HepG2 (cell line): Measurements from ENCODE around the gene GPR42. TPM values are rescaled to one million over a fixed set of nuclear protein-coding genes. Genes with fewer than 3 reads are reported as not detected.

Source experiments
- ATAC-seq: fragments of 200-7000 bp; cut with Tn5 transposase; 3 replicates; pipeline ENCODE4 v1.9.1; 2020; ENCODE audit warnings: mild to moderate bottlenecking, moderate library complexity
- BruUV-seq: library from RNA; stranded (reverse); fragments of 400-500 nt; replicated peaks from 2 replicates; lab custom pipeline; 2021; lab: Mats Ljungman, UMichigan
- CTCF ChIA-PET: fragments of 300-600 bp; formaldehyde crosslinking; extraction: SDS; loops from one replicate; lab custom pipeline; 2021; ENCODE audit warnings: low total read pairs, inconsistent platforms, low intra/inter-chr PET ratio; lab: Yijun Ruan, JAX
- POLR2A ChIA-PET: fragments of 350-600 bp; sonication (Branson Sonifier 250); formaldehyde crosslinking; loops from one replicate; lab custom pipeline; 2020; ENCODE audit warnings: antibody characterized with exemption, inconsistent platforms; lab: Yijun Ruan, JAX
- DNase-seq: peaks from one replicate; pipeline ENCODE4 v3.0.0-alpha.2; 2015; ENCODE audit warnings: low spot score
- FAIRE-seq: peaks from 3 replicates; lab custom pipeline; 2011; peaks lifted over from hg19 to GRCh38; lab: Jason Lieb, UNC
- H2AFZ ChIP-seq: one replicate; pipeline ENCODE4 v1.6.1; 2011; ENCODE audit warnings: low read length, inconsistent platforms
- H3K27ac ChIP-seq: fragments of 300-600 bp; 3 replicates; pipeline ENCODE4 v1.8.0; 2011; ENCODE audit warnings: mixed run types, mild to moderate bottlenecking, mixed read lengths, low read length, inconsistent platforms; ENCODE audit not compliant: insufficient read depth; ENCODE audit errors: extremely low read length
- H3K27me3 ChIP-seq, 2 experiments: fragments of 200-600 bp in 1 of 2; 2 replicates in 1 of 2; 3 replicates in 1 of 2; pipeline versions ENCODE4 v1.6.0 to v1.8.0; 2011; ENCODE audit warnings: low read length in 2 of 2, mild to moderate bottlenecking in 2 of 2, moderate library complexity in 2 of 2, inconsistent platforms in 1 of 2; ENCODE audit not compliant: insufficient read depth in 2 of 2, control insufficient read depth in 1 of 2
- H3K36me3 ChIP-seq, 2 experiments: fragments of 200-600 bp in 1 of 2; replicated peaks in 1 of 2; 2 replicates in 1 of 2; 3 replicates in 1 of 2; pipeline versions ENCODE4 v1.5.1 to v1.8.0; 2011; ENCODE audit warnings: low read length in 2 of 2, inconsistent platforms in 1 of 2; ENCODE audit not compliant: insufficient read depth in 2 of 2, control insufficient read depth in 1 of 2
- H3K4me1 ChIP-seq: 2 replicates; pipeline ENCODE4 v1.5.1; 2012; ENCODE audit warnings: low read length, inconsistent platforms; ENCODE audit not compliant: insufficient read depth
- H3K4me2 ChIP-seq: 2 replicates; pipeline ENCODE4 v1.6.0; 2011; ENCODE audit warnings: low read depth, low read length, inconsistent platforms
- H3K4me3 ChIP-seq, 3 experiments: fragments of 200-600 bp in 1 of 3; sonication (generic), shearing (Covaris generic) in 1 of 3; replicated peaks in 1 of 3; 2 replicates each; pipeline ENCODE4 v1.5.1; 2011 to 2016; ENCODE audit warnings: low read length in 3 of 3, inconsistent platforms in 2 of 3, low read depth in 2 of 3, mild to moderate bottlenecking in 2 of 3, control low read depth in 1 of 3, mixed read lengths in 1 of 3; ENCODE audit not compliant: insufficient read depth in 1 of 3
- H3K79me2 ChIP-seq: one replicate; pipeline ENCODE4 v1.6.1; 2011; ENCODE audit warnings: low read length, inconsistent platforms; ENCODE audit not compliant: insufficient read depth
- H3K9ac ChIP-seq: 2 replicates; pipeline ENCODE4 v1.6.0; 2011; ENCODE audit warnings: mild to moderate bottlenecking, low read depth, low read length, inconsistent platforms; ENCODE audit not compliant: insufficient read depth
- H3K9me3 ChIP-seq: 2 replicates; pipeline ENCODE4 v1.5.1; 2012; ENCODE audit warnings: mild to moderate bottlenecking, low read length
- H4K20me1 ChIP-seq: 2 replicates; pipeline ENCODE4 v1.6.0; 2011; ENCODE audit warnings: inconsistent platforms, mild to moderate bottlenecking, low read length, moderate library complexity; ENCODE audit not compliant: insufficient read depth
- HDAC2 ChIP-seq: sonication (generic); formaldehyde crosslinking; IDR thresholded peaks from 2 replicates; pipeline ENCODE4 v1.4.0; 2020; ENCODE audit warnings: missing genetic modification reagents
- KMT2B ChIP-seq: IDR thresholded peaks from 2 replicates; pipeline ENCODE4 v1.6.1; 2016; ENCODE audit warnings: missing genetic modification reagents, missing compliant biosample characterization
- NONO ChIP-seq, 2 experiments: fragments of 450-650 bp in 1 of 2; sonication (generic) in 1 of 2; formaldehyde crosslinking in 1 of 2; IDR thresholded peaks in 1 of 2; conservative IDR thresholded peaks in 1 of 2; 2 replicates each; pipeline versions ENCODE4 v1.6.1 to v1.8.0; 2017 to 2022; ENCODE audit warnings: mild to moderate bottlenecking in 1 of 2, missing genetic modification reagents in 1 of 2, moderate library complexity in 1 of 2
- ZBTB20 ChIP-seq: sonication (generic); formaldehyde crosslinking; IDR thresholded peaks from 2 replicates; pipeline ENCODE4 v1.8.1; 2023; ENCODE audit warnings: missing genetic modification reagents, low read depth, mild to moderate bottlenecking, borderline replicate concordance
- ZFP36 ChIP-seq: fragments of 150-350 bp; IDR thresholded peaks from 2 replicates; pipeline ENCODE4 v1.6.1; 2018; ENCODE audit warnings: borderline replicate concordance, low read length, low read depth; ENCODE audit not compliant: partially characterized antibody
- ZNF337 ChIP-seq: sonication (generic); formaldehyde crosslinking; IDR thresholded peaks from 2 replicates; pipeline ENCODE4 v1.5.1; 2020; ENCODE audit warnings: missing genetic modification reagents, low read depth, mild to moderate bottlenecking, borderline replicate concordance
- WGBS: methylation state at CpG from one replicate; pipeline ENCODE4 v1.1.6; 2017; ENCODE audit warnings: low lambda C conversion rate; 5-methylcytosine and 5-hydroxymethylcytosine counted together
- in situ Hi-C: cut with HindIII; loops from 2 replicates; pipeline ENCODE4 v1.10.0; 2017; ENCODE audit warnings: low pct_unique_long_range_greater_than_20kb; ENCODE audit not compliant: extremely low pct_ligation_motif_present
- intact Hi-C: fragments of 100-400 bp; cut with micrococcal nuclease; formaldehyde crosslinking; loops from one replicate; pipeline ENCODE4 v1.10.0; 2022; ENCODE audit not compliant: unreplicated experiment
- polyA plus RNA-seq, 8 experiments: library from polyadenylated mRNA; depleted of rRNA in 3 of 8; stranded (reverse) in 7 of 8; unstranded in 1 of 8; fragments of >200 nt; fragmentation: Illumina TruSeq in 4 of 8; extraction: Trizol in 4 of 8; gene quantifications; 2 replicates each; pipeline versions ENCODE4 v1.2.1 to v1.2.3, GENCODE V29; 2011 to 2016; ENCODE audit warnings: low read depth in 4 of 8, missing spikeins in 1 of 8, mixed read lengths in 1 of 8; ENCODE audit not compliant: insufficient read depth in 1 of 8
- total RNA-seq, 5 experiments: library from RNA; depleted of rRNA; stranded (reverse); fragments of >200 nt; fragmentation: Illumina TruSeq; extraction: Trizol; gene quantifications; 2 replicates each; pipeline ENCODE4 v1.2.3, GENCODE V29; 2016; ENCODE audit warnings: low read depth in 1 of 5
- TF ChIP-seq, protein P1 (sequence below): IDR thresholded peaks from 2 replicates; pipeline ENCODE4 v1.6.1; 2016; ENCODE audit warnings: mild to moderate bottlenecking, missing biosample characterization, missing genetic modification reagents
- TF ChIP-seq, protein P2 (sequence below): sonication (generic); formaldehyde crosslinking; conservative IDR thresholded peaks from 2 replicates; pipeline ENCODE4 v1.5.0; 2020; ENCODE audit warnings: missing genetic modification reagents

The GPR42 gene
- total and polyA plus RNA-seq, 2 of the 13 experiments (the other 11 are each of a cell fraction or from before 2014, with no cell fraction given) = not detected

DNA sequence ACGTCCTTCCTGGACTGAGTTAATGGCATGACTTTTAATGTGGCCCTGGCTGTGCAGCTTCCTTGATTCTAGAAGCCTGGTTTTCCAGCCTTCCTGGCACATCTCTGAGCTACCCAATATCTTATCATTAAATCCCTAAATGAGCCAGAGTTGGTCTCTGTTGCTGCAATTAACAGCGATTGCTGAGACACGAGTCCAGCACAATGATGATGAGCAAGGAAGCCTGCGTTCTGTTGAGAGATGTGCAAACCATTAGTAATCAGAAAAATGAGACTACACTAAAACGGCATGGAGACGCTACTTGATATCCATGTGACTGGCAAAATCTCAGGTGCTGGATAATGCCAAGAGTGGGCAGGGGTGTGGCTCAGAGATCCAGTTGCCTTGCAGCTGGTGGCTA, 26.2 kb downstream of the GPR42 start:
- no peaks in the 10 kb centered on the region for H3K9me3 ChIP-seq
- ChIA-PET POLR2A (no interaction called here), CTCF (no interaction called here)
- H3K36me3 ChIP-seq = no peaks in the 10 kb centered on the region
- TF ChIP-seq ZBTB20 (no peak), NONO (IDR thresholded peaks at IDR 0.05) (no peak), NONO (CRISPR knock-in tag; conservative IDR thresholded peaks at IDR 0.05) (no peak), KMT2B (CRISPR knock-in tag) (no peak), ZNF337 (no peak), HDAC2 (CRISPR knock-in tag) (no peak), ZFP36 (no peak)
- TF ChIP-seq, protein P1, sequence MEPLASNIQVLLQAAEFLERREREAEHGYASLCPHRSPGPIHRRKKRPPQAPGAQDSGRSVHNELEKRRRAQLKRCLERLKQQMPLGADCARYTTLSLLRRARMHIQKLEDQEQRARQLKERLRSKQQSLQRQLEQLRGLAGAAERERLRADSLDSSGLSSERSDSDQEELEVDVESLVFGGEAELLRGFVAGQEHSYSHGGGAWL (CRISPR knock-in tag) = no peak
- TF ChIP-seq, protein P2, sequence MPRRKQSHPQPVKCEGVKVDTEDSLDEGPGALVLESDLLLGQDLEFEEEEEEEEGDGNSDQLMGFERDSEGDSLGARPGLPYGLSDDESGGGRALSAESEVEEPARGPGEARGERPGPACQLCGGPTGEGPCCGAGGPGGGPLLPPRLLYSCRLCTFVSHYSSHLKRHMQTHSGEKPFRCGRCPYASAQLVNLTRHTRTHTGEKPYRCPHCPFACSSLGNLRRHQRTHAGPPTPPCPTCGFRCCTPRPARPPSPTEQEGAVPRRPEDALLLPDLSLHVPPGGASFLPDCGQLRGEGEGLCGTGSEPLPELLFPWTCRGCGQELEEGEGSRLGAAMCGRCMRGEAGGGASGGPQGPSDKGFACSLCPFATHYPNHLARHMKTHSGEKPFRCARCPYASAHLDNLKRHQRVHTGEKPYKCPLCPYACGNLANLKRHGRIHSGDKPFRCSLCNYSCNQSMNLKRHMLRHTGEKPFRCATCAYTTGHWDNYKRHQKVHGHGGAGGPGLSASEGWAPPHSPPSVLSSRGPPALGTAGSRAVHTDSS (CRISPR knock-in tag) = no peak
- FAIRE-seq = no peak
- no peak overlapping the region for H3K9ac ChIP-seq
- H3K4me1 ChIP-seq = peaks cover 36% of the 10 kb centered on the region
- in situ Hi-C loops = no loop called here
- no peak for ATAC-seq
- H3K79me2 ChIP-seq = no peaks in the 10 kb centered on the region
- no peak overlapping the region for H3K4me2 ChIP-seq
- H2AFZ ChIP-seq = no peak overlapping the region
- no peak overlapping the region for H3K4me3 ChIP-seq
- no peak for DNase-seq
- no peak overlapping the region for H3K27ac ChIP-seq
- intact Hi-C loops = loop anchor here (5.0 kb wide), 1 partner anchor 45 kb away; no protein-coding TSS in a partner anchor
- BruUV-seq = no TSS peak
- 0 out of 5 replicates have a peak, but pooled peaks cover 0 to 2% of the 10 kb centered on the region in 2 experiments for H3K27me3 ChIP-seq
- no peaks in the 10 kb centered on the region for H4K20me1 ChIP-seq
- WGBS = 84% methylated on average over 6 of the region's 6 CpGs
